ENCODE data around the gene NKD2.

GRCh38 chr5:1054799-1055775 lies 46.5 kb downstream of the NKD2 start:
- TF ChIP-seq CTCF (IDR thresholded peaks at IDR 0.05; ENCODE audit: low read length) (no peak), EZH2 (IDR thresholded peaks at IDR 0.05; ENCODE audit: borderline replicate concordance, low read length) (no peak)

Measured in OCI-LY1 (cell line).